HG02840 (cell line): ENCODE measurements around the gene CYTH1.
A peak's percentile ranks its signal among the peaks of the same experiment; 100 is the strongest.

ENCODE experiments used
- ATAC-seq: cut with Tn5 transposase; IDR thresholded peaks from one replicate; pipeline ENCODE4 v1.9.1; 2021; ENCODE audit warnings: mild to moderate bottlenecking, moderate library complexity, moderate number of reproducible peaks; ENCODE audit not compliant: unreplicated experiment, low FRiP score

The CYTH1 gene

DNA sequence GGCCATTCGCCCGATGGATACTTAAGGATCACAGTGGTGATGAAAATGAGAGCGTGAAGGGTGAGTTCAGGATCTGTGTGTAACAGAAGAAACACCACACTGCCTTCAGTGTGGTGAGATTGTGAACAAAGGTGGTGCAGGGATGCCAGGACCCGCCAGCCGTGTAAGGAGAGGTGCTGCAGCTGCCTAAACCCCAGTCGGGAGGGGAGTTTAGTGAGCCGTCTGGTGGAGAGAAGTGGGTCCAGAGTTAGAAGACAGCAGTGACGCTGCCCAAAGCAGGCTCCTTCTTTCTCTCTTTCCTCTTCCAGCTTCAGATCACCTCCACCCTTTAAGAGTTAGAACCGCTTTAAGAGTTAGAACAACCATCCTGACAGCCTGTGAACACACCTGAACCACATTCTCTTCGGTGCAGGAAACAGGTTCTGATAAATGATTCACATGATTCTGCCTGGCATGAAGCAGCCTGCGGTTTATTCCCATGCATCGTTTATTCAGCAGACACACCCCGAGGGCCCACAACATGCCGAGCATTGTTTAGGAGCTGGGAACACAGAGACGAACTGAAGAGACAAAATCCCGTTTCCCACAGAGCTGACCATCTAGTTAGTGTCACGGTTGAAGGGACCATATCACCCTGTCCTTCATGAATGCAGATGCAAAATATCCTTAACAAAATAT is 120.8 kb downstream of the CYTH1 start:
- no peak for ATAC-seq

DNA sequence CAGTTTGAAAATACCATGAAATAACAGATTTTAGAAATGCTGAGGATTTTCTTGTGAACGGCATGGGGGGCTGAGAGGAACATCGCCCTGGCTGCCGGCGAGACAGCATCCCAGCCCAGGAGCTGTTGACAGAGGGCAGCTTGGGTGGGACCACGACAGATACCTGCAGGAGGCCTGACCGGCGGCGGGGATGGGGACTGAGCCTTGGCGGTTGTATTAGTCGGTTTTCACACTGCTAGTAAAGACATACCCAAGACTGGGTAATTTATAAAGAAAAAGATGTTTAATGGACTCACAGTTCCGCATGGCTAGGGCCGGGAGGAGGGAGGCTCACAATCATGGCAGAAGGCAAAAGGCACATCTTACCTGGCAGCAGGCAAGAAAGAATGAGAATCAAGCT is 122.5 kb downstream of the CYTH1 start:
- no peak for ATAC-seq

DNA sequence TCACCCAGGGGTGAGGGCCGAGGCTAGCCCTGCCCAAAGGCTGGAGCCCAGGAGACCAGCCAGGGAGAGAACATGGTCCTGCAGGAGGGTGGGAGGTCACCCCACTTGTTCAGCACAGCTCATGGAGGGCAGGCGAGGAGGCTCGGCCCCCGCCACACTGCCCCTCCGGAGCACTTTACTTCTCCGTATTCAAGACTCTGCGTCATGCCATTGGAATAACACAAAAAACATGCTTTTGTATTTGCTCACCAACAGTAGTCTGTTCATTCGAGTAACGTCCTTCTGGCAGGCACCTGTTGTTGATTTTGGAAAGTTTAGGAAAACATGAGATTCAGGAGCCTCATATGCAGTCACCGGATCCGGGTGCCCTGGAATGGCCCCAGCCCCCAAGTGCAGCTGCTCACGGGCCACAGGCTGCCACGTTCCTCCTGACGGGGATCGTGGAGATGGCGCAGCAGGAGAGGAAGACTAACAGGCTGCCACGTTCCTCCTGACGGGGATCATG is 123.7 kb downstream of the CYTH1 start:
- no peak for ATAC-seq

DNA sequence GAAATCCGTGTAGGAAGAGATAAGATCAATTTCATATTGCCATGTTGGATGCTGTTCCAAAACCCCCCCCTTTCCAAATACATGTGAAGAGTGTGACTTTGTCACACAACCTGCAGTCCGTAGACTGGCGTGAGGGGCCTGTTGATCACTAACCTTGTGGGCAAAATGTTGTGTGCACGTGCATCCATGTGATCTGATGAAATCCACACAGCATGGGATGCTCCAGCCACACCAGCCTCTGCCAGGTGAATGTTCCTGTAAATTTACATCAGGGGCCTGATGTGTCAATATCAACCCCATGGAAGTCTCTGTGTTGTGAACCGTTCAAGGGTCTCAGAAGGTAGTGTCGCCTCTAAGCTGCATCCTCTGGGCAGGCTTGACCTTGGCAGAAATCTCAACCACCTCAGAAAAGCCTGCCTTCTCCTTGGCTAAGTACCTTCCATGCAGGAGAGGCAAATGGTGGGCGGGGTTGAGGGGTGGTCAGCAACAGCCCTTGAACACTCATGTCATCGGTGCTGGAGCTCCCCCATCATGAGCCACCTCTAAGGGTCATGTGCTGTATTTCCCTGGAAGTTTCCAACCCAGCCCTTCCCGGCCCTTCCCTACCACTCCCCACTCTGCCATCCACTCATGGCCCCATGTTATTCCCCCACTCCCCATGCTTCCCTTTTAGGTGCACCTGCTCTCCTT is 126.7 kb downstream of the CYTH1 start:
- no peak for ATAC-seq

DNA sequence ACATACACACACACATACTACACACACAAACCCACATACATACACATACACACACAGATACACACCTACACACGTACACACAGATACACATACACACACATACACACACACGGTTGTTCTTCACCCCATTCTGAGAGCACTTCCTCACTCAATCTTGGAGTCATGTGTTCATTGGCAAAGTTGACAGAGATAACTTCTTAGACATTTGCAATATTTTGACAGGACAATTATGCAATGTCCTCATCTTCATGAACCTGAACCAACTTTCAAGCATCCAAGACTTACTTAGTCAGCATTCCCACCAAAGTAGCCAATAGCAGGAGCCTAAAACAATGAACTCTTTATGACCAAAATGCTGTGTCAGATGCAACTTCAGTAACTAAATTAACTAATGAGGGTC is 127.7 kb downstream of the CYTH1 start:
- no peak for ATAC-seq

DNA sequence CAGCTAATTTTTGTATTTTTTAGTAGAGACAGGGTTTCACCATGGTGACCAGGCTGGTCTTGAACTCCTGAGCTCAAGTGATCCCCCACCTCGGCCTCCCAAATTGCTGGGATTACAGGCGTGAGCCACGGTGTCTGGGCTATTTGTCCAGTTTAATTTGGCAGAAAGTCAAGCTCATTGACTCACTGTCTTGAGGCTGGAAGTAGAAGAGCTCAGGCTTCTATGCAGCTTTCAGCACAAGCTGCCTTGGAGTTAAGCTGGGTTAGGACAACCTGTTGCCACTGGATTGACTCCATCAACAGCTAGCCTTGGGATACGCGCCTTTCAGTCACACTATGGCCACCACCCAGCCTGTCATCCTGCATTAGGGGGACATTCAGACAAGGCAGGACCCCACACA is 128.7 kb downstream of the CYTH1 start:
- ATAC-seq: no peak

DNA sequence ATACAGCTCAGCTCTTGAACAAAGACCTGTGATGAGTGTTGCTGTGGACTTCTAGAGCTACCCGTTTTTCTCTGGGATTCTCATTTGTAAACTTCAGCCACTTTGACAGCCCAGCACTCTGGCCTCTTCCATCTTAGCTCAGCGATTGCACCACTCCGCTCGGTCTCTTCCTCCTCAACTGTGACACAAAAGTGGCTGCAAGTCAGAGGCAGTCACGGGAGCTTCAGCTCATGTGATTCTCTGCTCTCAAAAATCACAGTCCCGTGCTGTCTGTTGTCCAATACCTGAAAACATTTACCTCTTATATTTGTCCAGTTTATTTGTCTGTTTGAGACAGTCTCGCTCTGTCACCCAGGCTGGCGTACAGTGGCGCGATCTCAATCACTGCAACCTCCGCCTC is 129.2 kb downstream of the CYTH1 start:
- ATAC-seq: no peak

DNA sequence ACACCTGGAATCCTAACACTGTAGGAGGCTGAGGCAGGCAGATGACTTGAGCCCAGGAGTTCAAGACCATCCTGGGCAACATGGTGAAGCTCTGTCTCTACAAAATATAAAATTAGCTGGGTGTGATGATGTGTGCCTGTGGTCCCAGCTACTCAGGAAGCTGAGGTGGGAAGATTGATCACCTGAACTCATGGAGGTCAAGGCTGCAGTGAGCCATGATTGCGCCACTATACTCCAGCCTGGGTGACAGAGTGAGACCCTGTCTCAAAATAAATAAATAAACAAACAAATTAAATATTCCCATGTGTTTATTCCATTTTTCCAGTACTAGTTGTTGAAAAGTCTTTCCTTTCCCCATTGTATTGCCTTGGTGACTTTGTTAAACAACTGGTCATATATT is 130.0 kb downstream of the CYTH1 start:
- no peak for ATAC-seq

DNA sequence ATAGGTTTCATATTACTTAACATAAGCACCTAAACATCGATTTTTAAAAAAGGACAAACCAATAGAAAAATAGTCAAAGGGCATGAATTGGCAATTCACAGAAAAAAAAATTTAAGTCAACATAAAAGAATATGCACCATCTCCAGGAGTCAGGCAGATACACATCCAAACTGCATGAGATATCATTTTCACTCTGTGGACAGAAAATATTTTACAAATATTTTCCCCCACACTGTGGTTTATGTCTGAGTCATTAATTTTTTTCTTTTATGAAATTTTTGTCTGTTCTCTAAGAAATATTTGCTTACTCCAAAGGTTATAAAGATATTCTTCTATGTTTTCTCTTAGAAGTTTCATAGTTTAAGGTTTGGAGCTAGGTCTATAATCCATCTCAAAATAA is 130.5 kb downstream of the CYTH1 start:
- ATAC-seq: no peak

DNA sequence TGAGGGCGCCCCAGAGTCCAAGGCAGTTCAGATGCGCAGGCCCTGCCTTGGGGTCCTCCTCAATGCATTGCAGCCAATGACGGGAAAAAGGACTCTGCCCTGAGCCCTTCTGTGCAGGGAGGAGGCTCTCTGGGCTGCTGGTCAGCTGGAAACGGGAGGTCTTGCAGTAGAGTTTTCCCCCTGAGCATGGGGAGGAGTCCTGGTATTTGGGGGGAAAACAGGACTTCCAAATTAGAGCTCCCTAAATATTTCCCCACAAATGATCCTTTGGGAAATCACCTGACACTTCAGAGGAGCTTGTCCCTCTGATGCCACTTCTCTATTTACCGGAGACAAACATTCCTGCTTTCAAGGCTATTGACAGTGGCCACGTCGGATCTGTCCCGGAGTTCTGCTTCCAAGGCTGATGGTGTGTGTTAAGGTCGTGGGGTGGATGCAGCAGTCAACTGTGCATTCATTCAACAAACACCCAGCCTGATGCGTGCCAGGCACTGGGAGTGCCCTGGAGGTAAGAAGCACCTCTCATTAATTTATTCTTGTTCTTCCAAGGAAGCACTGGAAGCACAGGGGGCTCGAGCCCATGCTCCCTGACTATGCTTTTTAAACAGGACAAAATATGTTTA is 131.9 kb downstream of the CYTH1 start:
- no peak for ATAC-seq

DNA sequence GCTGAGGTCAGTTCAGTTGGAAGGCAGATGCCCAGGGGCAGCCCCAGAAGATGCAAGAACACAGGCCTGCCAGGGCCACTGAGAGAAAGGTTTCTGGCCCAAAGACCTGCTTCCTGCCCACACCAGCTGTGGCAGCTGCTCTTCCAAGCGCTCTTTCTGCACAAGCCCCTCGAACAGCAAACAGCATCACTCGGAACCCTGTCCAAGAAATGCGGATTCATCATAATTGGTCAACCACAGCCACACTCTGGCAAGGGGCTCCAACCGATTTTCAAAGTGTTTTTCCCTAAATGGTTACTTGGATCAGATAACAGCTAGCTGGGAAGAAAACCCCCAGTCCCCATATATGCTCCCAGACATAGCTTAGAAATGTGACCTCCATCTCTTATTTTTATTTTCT is 133.8 kb downstream of the CYTH1 start:
- ATAC-seq: no peak

DNA sequence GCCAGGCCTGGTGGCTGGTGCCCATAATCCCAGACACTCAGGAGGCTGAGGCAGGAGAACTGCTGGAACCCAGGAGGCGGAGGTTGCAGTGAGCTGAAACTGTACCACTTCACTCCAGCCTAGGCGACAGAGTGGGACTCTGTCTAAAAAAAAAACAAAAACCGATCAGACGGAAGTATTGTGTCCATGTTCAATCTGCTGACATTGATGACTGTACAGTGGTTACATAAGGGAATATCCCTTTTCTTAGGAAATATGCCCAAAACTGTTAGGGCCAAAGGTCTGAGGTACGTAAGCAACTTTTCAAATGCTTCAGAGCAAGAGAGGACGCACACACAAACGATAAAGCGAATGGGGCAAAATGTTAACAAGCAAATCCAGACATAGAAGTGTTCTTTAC is 135.0 kb downstream of the CYTH1 start:
- no peak for ATAC-seq

DNA sequence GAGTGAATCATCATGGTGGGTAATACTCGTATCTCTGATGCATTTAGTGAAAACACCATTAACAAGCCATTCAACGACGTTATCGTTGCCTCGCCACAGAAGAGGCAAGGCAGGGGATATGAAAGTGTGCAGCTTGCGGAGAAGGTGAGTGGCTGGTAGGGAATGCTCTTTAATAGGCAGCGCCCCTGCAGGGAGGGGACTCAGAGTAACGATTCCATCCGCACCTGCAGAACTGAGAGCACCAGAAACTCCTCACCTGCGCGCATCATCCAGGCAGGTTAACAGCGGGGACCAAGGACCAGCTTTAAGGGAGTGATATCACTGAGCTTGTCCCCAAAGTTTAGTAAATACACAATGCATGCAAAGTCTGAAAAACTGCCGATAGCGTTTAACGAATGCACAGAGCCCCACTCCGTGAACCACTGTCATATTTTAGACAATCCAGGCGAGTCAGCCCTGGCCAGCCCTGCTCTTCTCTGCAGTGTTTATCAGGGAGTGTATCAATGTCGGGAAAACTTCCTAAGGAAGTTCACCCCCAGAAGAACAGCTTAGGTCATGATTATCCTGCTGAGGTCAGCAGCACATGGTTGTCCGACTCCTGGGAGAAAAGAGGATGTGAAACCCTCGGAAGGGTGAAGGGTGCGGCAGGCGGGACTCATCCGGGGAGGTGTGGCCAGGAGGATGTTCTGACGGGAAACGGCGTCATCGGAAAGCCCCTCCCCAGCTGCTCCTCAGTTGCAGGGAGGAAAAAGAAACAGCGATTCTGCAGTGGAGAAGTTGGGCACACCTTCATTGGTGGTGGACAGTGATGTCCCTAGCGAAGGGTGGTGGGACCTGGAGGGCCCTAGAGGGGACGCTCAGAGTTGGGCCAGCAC is 136.4 kb downstream of the CYTH1 start:
- ATAC-seq: peak; percentile 68

DNA sequence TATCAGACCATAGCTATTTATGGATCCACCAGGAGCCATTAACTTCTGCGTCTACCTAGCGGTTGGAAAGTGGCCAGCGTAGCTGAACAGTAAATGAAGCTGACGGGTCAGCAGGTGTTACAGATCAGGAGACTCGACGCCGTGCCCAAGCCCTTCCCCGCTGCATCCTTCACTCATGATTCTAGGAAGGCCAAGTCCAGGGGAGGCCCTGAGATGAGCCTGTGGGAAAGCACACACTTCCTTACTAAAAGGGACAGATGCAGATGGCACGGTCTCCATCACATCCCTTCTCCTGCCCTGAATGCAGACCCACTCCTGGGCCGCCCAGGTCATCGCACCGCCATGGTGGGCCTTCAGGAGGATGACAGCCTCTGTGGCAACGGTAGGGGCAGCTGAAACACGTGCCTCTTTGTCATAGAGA is 137.1 kb downstream of the CYTH1 start:
- ATAC-seq: no peak

DNA sequence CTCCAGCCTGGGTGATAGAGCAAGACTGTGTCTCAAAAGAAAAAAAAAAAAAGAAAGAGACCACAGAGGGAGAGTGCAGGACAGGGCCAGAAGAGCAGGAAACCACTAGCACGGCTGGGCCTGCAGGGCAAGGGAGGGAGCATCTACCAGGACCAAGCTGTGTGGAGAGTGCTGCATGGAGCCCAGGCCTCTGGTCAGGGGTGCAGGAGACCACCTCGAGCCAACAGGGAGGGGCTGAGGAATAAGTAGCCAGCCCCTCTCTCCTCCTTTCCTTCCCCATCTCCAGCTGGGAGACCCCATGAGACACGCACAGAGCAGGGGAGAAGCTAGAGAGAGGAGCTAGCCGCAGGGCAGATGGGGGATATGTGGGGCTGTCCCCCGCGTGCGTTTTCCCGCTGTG is 137.8 kb downstream of the CYTH1 start:
- ATAC-seq: no peak

DNA sequence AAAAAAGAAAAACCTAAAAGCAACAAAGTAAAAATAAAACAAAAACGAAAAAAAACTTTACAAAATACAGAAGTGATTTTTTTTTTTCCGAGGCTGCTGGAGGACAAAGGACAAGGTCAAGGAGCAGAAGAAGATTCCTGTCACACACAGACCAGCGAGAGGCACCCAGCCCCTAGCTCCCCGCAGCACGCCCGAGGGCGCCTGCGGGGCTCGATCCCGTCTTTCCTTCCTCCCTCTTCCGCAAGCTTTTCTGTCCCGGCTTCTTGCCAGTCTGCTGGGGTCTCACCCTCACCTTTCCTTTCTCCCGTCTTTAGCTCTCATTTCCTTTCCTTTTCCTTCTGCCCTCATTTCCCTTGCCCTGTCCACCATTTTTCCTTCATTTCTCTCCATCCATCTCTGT is 138.7 kb downstream of the CYTH1 start:
- no peak for ATAC-seq

DNA sequence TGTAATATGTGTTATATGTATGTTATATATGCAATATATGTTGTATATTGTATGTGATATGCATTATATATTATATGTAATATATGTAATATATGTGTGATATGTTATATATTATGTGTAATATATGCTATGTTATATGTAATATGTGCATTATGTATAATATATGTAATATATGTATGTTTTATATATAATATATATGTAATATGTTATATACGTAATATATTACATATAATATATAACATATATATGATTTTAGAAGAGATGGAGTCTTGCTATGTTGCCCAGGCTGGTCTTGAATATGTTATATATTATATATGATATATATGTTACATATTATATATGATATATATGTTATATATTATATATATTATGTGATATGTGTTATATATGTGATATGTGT is 139.4 kb downstream of the CYTH1 start:
- no peak for ATAC-seq

DNA sequence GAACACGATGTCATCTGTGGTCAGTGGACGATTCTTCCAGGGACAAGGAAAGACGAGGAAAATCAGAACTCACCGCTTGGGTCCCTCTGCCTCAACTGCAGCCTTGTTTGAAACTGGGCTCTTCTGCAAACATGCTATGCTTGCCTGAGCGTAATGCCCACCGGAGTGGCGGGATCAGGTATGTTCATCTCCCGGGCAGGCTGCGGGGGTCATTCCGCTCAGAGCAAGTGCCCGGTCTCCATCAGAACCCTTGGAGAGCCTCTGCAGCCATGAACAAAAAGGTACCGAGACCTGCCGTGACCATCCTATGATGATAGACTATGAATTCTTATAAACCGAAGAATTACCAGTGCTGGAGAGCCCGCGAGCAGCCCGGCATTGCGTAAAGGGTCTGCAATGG is 140.4 kb downstream of the CYTH1 start:
- ATAC-seq: no peak

DNA sequence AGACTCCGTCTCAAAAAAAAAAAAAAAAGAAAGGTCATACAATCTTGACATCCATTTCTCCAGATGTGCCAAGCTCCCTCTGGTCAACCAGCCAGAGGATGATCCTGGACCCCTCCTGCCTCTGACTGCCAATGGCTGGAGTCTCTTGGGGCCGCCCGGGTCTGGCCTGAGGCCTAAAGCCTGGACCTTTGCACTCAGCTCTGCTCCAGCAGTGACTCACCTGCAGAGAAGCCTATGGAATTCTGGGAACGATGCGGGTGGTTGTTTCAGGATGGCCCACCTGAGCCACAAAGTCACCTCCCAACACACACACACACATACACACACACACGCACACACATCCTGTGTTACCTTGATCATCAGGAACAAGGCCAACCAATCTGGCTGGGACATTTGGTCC is 140.8 kb downstream of the CYTH1 start:
- ATAC-seq: no peak

DNA sequence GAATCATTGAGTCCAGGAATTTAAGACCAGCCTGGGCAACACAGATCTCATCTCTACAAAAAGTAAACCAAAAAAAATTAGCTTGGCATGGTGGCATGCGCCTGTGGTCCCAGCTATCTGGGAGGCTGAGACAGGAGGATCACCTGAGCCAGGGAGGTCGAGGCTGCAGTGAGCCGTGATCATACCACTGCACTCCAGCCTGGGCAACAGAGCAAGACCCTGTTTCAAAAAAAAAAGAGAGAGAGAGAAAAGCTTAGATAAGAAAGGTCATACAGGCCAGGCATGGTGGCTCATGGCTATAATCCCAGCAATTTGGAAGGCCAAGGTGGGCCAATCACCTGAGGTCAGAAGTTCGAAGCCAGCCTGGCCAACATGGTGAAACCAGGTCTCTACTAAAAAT is 141.4 kb downstream of the CYTH1 start:
- no peak for ATAC-seq
